Endodermal cell (in vitro differentiated cells): Measurements from ENCODE around the gene AIM2. TPM values are rescaled to one million over a fixed set of nuclear protein-coding genes. Genes with fewer than 3 reads are reported as not detected.

Experiments
- DNase-seq: peaks from one replicate; pipeline ENCODE4 v3.0.0-alpha.2; 2017
- H3K27ac ChIP-seq: 2 replicates; pipeline ENCODE4 v1.5.1; 2013; ENCODE audit warnings: mild to moderate bottlenecking, low read depth, low read length, moderate library complexity
- H3K27me3 ChIP-seq: 2 replicates; pipeline ENCODE4 v1.6.1; 2013; ENCODE audit warnings: mild to moderate bottlenecking, low read length, moderate library complexity; ENCODE audit not compliant: insufficient read depth, control insufficient read depth, poor library complexity, severe bottlenecking
- H3K36me3 ChIP-seq: 2 replicates; pipeline ENCODE4 v1.7.0; 2013; ENCODE audit warnings: mild to moderate bottlenecking, low read length, moderate library complexity; ENCODE audit not compliant: control insufficient read depth, insufficient read depth
- H3K4me1 ChIP-seq: one replicate; pipeline ENCODE4 v1.7.0; 2013; ENCODE audit warnings: low read length; ENCODE audit not compliant: control insufficient read depth, insufficient read depth
- H3K4me3 ChIP-seq: 2 replicates; pipeline ENCODE4 v1.5.1; 2013; ENCODE audit warnings: mild to moderate bottlenecking, low read length, moderate library complexity
- H3K9ac ChIP-seq: 2 replicates; pipeline ENCODE4 v1.6.1; 2013; ENCODE audit warnings: mild to moderate bottlenecking, low read length, moderate library complexity; ENCODE audit not compliant: poor library complexity, severe bottlenecking; ENCODE audit errors: extremely low read depth
- H3K9me3 ChIP-seq: 2 replicates; pipeline ENCODE4 v1.6.1; 2013; ENCODE audit warnings: mild to moderate bottlenecking, low read length, moderate library complexity; ENCODE audit not compliant: control insufficient read depth
- H3K27ac Mint-ChIP-seq: 2 replicates; pipeline ENCODE4 v1.8.0; 2020; ENCODE audit warnings: mixed read lengths
- H3K27me3 Mint-ChIP-seq: 2 replicates; pipeline ENCODE4 v1.8.0; 2021; ENCODE audit warnings: mild to moderate bottlenecking, mixed read lengths; ENCODE audit not compliant: insufficient read depth
- H3K36me3 Mint-ChIP-seq: 2 replicates; pipeline ENCODE4 v1.8.0; 2020; ENCODE audit warnings: low read depth, mixed read lengths
- H3K4me1 Mint-ChIP-seq: 2 replicates; pipeline ENCODE4 v1.8.0; 2020; ENCODE audit warnings: mixed read lengths
- H3K4me3 Mint-ChIP-seq: 2 replicates; pipeline ENCODE4 v1.8.0; 2020; ENCODE audit warnings: mild to moderate bottlenecking, moderate library complexity, mixed read lengths
- H3K9me3 Mint-ChIP-seq: 2 replicates; pipeline ENCODE4 v1.8.0; 2020; ENCODE audit warnings: mild to moderate bottlenecking, mixed read lengths
- CTCF ChIP-seq: fragments of 200-600 bp; sonication (generic); conservative IDR thresholded peaks from 2 replicates; pipeline ENCODE4 v1.5.0; 2021; ENCODE audit warnings: antibody characterized with exemption, mild to moderate bottlenecking
- WGBS, 2 experiments: methylation state at CpG; one replicate each; pipeline versions ENCODE4 v1.1.5 to v1.1.7; 2013; ENCODE audit warnings: missing lambda C conversion rate in 2 of 2, mixed read lengths in 1 of 2; ENCODE audit not compliant: insufficient coverage in 1 of 2, insufficient read length in 1 of 2; 5-methylcytosine and 5-hydroxymethylcytosine counted together
- total RNA-seq, 2 donors: library from RNA; stranded (reverse); fragmentation: NEBNext Ultra II Directional in 1 of 2; extraction: Animal tissue kit (Norgen Biotek cat#: 25700) in 1 of 2; gene quantifications; 2 replicates in 1 of 2; 3 replicates in 1 of 2; pipeline ENCODE4 v1.2.1, GENCODE V29; 2021

The AIM2 gene
- total RNA-seq, 2 donors from 2014 or later, result 2.0 to 4.2 TPM

GRCh38 chr1:159066108-159066507, 10.5 kb downstream of the AIM2 start:
- Histone ChIP-seq H3K27ac (no peak overlapping the region), H3K27me3 (no peaks in the 10 kb centered on the region), H3K9ac (no peak overlapping the region), H3K4me1 (peaks cover 8% of the 10 kb centered on the region), H3K36me3 (no peaks in the 10 kb centered on the region), H3K4me3 (no peak overlapping the region), H3K9me3 (peaks cover 12% of the 10 kb centered on the region)
- peaks cover 16% of the 10 kb centered on the region for H3K9me3 Mint-ChIP-seq
- no peak overlapping the region for H3K4me3 Mint-ChIP-seq
- H3K4me1 Mint-ChIP-seq, result peaks cover 24% of the 10 kb centered on the region
- no peak for DNase-seq
- H3K36me3 Mint-ChIP-seq, result no peaks in the 10 kb centered on the region
- 86 to 100% methylated on average over 3 to 4 of the region's 4 CpGs for WGBS, 2 experiments
- H3K27me3 Mint-ChIP-seq, result no peaks in the 10 kb centered on the region
- no peak for TF ChIP-seq CTCF
- H3K27ac Mint-ChIP-seq, result no peak overlapping the region

GRCh38 chr1:159065106-159065505, 11.5 kb downstream of the AIM2 start:
- peaks cover 16% of the 10 kb centered on the region for H3K9me3 Mint-ChIP-seq
- no peak overlapping the region for H3K4me3 Mint-ChIP-seq
- H3K4me3 ChIP-seq, result no peak overlapping the region
- H3K27me3 ChIP-seq, result no peaks in the 10 kb centered on the region
- peaks cover 12% of the 10 kb centered on the region for H3K9me3 ChIP-seq
- H3K4me1 ChIP-seq, result peaks cover 8% of the 10 kb centered on the region
- no peaks in the 10 kb centered on the region for H3K36me3 ChIP-seq
- H3K27me3 Mint-ChIP-seq, result no peaks in the 10 kb centered on the region
- H3K4me1 Mint-ChIP-seq, result peaks cover 24% of the 10 kb centered on the region
- WGBS, 2 experiments, result 95 to 100% methylated on average over 4 to 8 of the region's 8 CpGs
- no peak for TF ChIP-seq CTCF
- H3K27ac Mint-ChIP-seq, result no peak overlapping the region
- H3K36me3 Mint-ChIP-seq, result no peaks in the 10 kb centered on the region
- H3K9ac ChIP-seq, result no peak overlapping the region
- no peak for DNase-seq
- no peak overlapping the region for H3K27ac ChIP-seq

- H3K27ac Mint-ChIP-seq, result no peak overlapping the region
- WGBS, 2 experiments, result 94 to 96% methylated on average over 6 to 7 of the region's 7 CpGs
Observed at GRCh38 chr1:159058751-159059150, 17.8 kb downstream of the AIM2 start.

More at GRCh38 chr1:159058751-159059150, 17.8 kb downstream of the AIM2 start:
- H3K4me1 ChIP-seq, result no peaks in the 10 kb centered on the region
- H3K9ac ChIP-seq, result no peak overlapping the region
- Mint-ChIP-seq H3K27me3 (no peaks in the 10 kb centered on the region), H3K36me3 (no peaks in the 10 kb centered on the region), H3K4me3 (no peak overlapping the region), H3K4me1 (peaks cover 6% of the 10 kb centered on the region), H3K9me3 (no peaks in the 10 kb centered on the region)
- no peak for TF ChIP-seq CTCF
- no peaks in the 10 kb centered on the region for H3K27me3 ChIP-seq
- no peak overlapping the region for H3K4me3 ChIP-seq
- H3K9me3 ChIP-seq, result no peaks in the 10 kb centered on the region
- H3K27ac ChIP-seq, result no peak overlapping the region
- no peak for DNase-seq
- H3K36me3 ChIP-seq, result no peaks in the 10 kb centered on the region
